ENCODE measurements around the gene PROK2. TPM values are rescaled to one million over a fixed set of nuclear protein-coding genes. Genes with fewer than 3 reads are reported as not detected.

The PROK2 gene
- total RNA-seq, 1 donor from 2014 or later = 0.14 TPM

- no peak overlapping the region for H3K27ac ChIP-seq (replicated peaks)
- H3K4me1 ChIP-seq = no peaks in the 10 kb centered on the region
- H3K36me3 ChIP-seq = no peaks in the 10 kb centered on the region
- no peak for TF ChIP-seq CTCF (IDR thresholded peaks at IDR 0.05; ENCODE audit: borderline replicate concordance)
- intact Hi-C loops (cut with micrococcal nuclease) = no loop called here
- H3K27me3 ChIP-seq (ENCODE audit: low read depth) = no peaks in the 10 kb centered on the region
- no peak for DNase-seq
- no peak overlapping the region for H3K4me3 ChIP-seq
- H3K9me3 ChIP-seq (replicated peaks) = no peaks in the 10 kb centered on the region
These were observed 31.8 kb upstream of the PROK2 start for GRCh38 chr3:71816767-71817156.

DNA sequence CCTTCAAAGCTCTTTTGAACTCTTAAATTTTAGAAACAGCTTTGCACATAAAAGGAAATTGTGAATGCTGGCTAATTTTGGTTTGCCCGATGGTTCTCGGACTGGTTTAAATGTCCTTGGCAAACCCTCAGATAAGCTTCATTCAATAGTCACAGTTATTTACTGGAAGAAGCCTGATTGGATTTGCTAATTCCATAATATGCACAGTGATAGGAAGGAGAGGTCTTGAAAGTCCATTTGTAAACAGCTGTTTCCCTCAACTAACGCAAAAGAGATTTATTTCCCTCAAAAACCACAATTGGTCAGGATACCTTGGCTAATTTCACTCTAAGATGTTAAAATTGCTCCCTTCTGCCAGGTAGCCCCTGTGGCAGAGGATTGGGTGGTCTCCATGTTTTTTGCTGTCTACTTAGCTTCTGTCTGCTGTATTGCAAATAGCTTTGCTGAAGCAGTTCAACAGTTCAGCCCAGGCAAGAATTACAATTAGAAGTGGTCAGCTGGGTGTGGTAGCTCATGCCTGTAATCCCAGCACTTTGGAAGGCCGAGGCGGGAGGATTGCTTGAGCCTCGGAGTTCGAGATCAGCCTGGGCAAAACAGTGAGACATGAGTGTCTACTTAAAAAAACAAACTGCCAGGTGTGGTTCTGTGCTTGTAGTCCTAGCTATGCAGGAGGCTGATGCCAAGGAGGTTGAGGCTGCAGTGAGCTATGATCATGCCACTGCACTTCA lies 30.6 kb upstream of the PROK2 start:
- no peaks in the 10 kb centered on the region for H3K4me1 ChIP-seq
- intact Hi-C loops (cut with micrococcal nuclease) = no loop called here
- H3K9me3 ChIP-seq (replicated peaks) = no peaks in the 10 kb centered on the region
- H3K27me3 ChIP-seq (ENCODE audit: low read depth) = no peaks in the 10 kb centered on the region
- no peak for TF ChIP-seq CTCF (IDR thresholded peaks at IDR 0.05; ENCODE audit: borderline replicate concordance)
- DNase-seq = no peak
- no peak overlapping the region for H3K4me3 ChIP-seq
- no peak overlapping the region for H3K27ac ChIP-seq (replicated peaks)
- H3K36me3 ChIP-seq = no peaks in the 10 kb centered on the region

DNA sequence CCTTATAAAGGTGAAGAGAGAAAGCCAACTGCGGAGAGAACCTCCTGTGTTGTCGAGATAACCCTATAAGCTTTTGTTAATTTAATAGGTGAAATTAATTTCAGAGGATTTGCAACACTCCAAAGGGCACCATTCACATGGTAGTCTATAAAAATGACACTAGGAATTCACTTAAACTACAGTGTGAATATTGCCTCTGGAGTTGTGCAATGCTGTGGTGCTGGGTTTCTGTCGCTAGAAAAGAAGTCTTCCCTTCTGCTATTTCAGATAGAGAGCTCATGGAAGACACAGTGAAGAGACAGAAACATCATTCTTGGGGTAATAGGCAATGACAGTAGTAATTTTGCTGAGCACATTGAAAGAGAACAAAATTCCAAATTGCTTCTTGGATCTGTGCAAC lies 28.8 kb upstream of the PROK2 start:
- TF ChIP-seq CTCF (IDR thresholded peaks at IDR 0.05; ENCODE audit: borderline replicate concordance) = no peak
- Histone ChIP-seq H3K36me3 (no peaks in the 10 kb centered on the region), H3K9me3 (replicated peaks) (no peaks in the 10 kb centered on the region), H3K27ac (replicated peaks) (no peak overlapping the region), H3K27me3 (ENCODE audit: low read depth) (no peaks in the 10 kb centered on the region), H3K4me1 (no peaks in the 10 kb centered on the region), H3K4me3 (no peak overlapping the region)
- DNase-seq = no peak
- intact Hi-C loops (cut with micrococcal nuclease) = no loop called here

- Histone ChIP-seq H3K27ac (replicated peaks) (no peak overlapping the region), H3K9me3 (replicated peaks) (no peaks in the 10 kb centered on the region), H3K36me3 (no peaks in the 10 kb centered on the region), H3K27me3 (ENCODE audit: low read depth) (no peaks in the 10 kb centered on the region), H3K4me3 (no peak overlapping the region), H3K4me1 (no peaks in the 10 kb centered on the region)
- no peak for DNase-seq
- no peak for TF ChIP-seq CTCF (IDR thresholded peaks at IDR 0.05; ENCODE audit: borderline replicate concordance)
- intact Hi-C loops (cut with micrococcal nuclease) = no loop called here
These were observed 28.1 kb upstream of the PROK2 start for GRCh38 chr3:71813073-71813472.

- Histone ChIP-seq H3K27me3 (ENCODE audit: low read depth) (peaks cover 11% of the 10 kb centered on the region), H3K36me3 (no peaks in the 10 kb centered on the region), H3K27ac (replicated peaks) (no peak overlapping the region), H3K4me3 (no peak overlapping the region), H3K4me1 (no peaks in the 10 kb centered on the region), H3K9me3 (replicated peaks) (no peaks in the 10 kb centered on the region)
- intact Hi-C loops (cut with micrococcal nuclease) = no loop called here
- no peak for DNase-seq
- TF ChIP-seq CTCF (IDR thresholded peaks at IDR 0.05; ENCODE audit: borderline replicate concordance) = no peak
These were observed 25.1 kb upstream of the PROK2 start for GRCh38 chr3:71810056-71810455.

Data from left ventricle myocardium inferior (tissue), 1 donor.